Stimulated activated naive CD8-positive, alpha-beta T cell treated with anti-CD3 and anti-CD28 coated beads, Interleukin-15, amount 100 ng/mL, for 72 hours (primary cell): ENCODE measurements around the gene PTPRD.
A peak's percentile ranks its signal among the peaks of the same experiment; 100 is the strongest.

Source experiments
- ATAC-seq: fragments of 150-1000 bp; cut with Tn5 transposase; 2 replicates; pipeline ENCODE4 v1.10.0; 2021; ENCODE audit warnings: mild to moderate bottlenecking, moderate library complexity
- DNase-seq, 2 donors: peaks; one replicate each; pipeline ENCODE4 v3.0.0; 2021 to 2022
- H3K27ac Mint-ChIP-seq, 2 donors: one replicate each; pipeline ENCODE4 v1.8.0; 2022; ENCODE audit warnings: mild to moderate bottlenecking in 2 of 2, mixed read lengths in 2 of 2, moderate library complexity in 2 of 2
- H3K27me3 Mint-ChIP-seq: one replicate; pipeline ENCODE4 v1.8.0; 2022; ENCODE audit warnings: mixed read lengths
- H3K4me1 Mint-ChIP-seq: one replicate; pipeline ENCODE4 v1.8.0; 2022; ENCODE audit warnings: mild to moderate bottlenecking, mixed read lengths
- H3K4me3 Mint-ChIP-seq, 2 donors: one replicate each; pipeline ENCODE4 v1.8.0; 2022; ENCODE audit warnings: mild to moderate bottlenecking in 2 of 2, mixed read lengths in 2 of 2, moderate library complexity in 1 of 2
- H3K9me3 Mint-ChIP-seq, 2 donors: one replicate each; pipeline ENCODE4 v1.8.0; 2022; ENCODE audit warnings: mixed read lengths in 2 of 2

PTPRD gene

GRCh38 chr9:10212702-10213101, 400.1 kb downstream of the PTPRD start:
- DNase-seq (no peak), ATAC-seq (no peak)
- H3K9me3 Mint-ChIP-seq = peaks cover 0 to 8% of the 10 kb centered on the region in 2 donors
- H3K4me3 Mint-ChIP-seq = no peak overlapping the region
- no peaks in the 10 kb centered on the region for H3K27me3 Mint-ChIP-seq
- H3K4me1 Mint-ChIP-seq = no peaks in the 10 kb centered on the region
- no peak overlapping the region for H3K27ac Mint-ChIP-seq

DNA sequence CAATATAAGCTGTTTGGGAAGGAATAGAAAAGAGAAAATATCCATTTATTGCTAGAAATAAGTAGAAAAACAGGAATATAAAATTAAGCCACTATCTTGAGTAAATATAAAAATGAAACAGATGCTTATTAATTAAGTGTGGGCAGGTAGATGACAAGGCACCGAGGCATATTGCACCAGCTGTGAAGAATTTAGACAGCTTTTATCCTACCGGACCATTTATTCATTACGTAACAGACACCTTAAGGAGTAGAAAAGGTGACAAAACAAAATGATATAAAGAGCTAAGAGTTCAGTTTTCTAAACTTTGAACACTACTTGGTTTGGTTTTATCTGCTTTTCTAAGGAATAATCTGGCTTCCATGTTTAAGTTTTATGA, 404.1 kb downstream of the PTPRD start:
- Mint-ChIP-seq H3K9me3 (peaks cover 0 to 8% of the 10 kb centered on the region in 2 donors), H3K4me3 (no peak overlapping the region), H3K27me3 (no peaks in the 10 kb centered on the region), H3K27ac (no peak overlapping the region), H3K4me1 (no peaks in the 10 kb centered on the region)
- no peak for ATAC-seq
- DNase-seq = no peak

GRCh38 chr9:10204276-10204675, 408.5 kb downstream of the PTPRD start:
- no peak for DNase-seq
- no peak for ATAC-seq
- Mint-ChIP-seq H3K4me3 (no peak overlapping the region), H3K9me3 (no peaks in the 10 kb centered on the region), H3K27me3 (no peaks in the 10 kb centered on the region), H3K4me1 (no peaks in the 10 kb centered on the region), H3K27ac (no peak overlapping the region)

DNA sequence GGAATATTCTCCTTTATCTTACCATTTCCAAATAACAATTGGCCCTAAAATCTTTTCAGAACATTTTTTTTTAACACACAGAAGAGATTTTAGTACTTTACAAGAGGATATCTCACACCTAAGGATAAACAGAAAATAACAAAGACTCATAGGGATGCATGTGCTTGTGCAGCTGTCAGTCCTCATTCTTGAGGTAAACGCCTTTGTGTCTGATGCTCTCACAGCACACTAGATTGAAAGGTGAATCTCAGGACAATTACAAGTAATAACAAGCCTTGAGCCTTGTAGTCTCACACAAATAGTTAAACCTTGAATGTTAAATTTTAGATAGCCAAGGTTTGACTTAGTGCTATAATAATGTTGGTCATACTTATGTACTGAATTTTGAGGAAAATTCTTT, 439.2 kb downstream of the PTPRD start:
- H3K27me3 Mint-ChIP-seq = no peaks in the 10 kb centered on the region
- no peaks in the 10 kb centered on the region for H3K4me1 Mint-ChIP-seq
- no peak for ATAC-seq
- H3K9me3 Mint-ChIP-seq = peaks cover 7 to 15% of the 10 kb centered on the region in 2 donors
- no peak for DNase-seq
- H3K27ac Mint-ChIP-seq = no peak overlapping the region
- no peak overlapping the region for H3K4me3 Mint-ChIP-seq

DNA sequence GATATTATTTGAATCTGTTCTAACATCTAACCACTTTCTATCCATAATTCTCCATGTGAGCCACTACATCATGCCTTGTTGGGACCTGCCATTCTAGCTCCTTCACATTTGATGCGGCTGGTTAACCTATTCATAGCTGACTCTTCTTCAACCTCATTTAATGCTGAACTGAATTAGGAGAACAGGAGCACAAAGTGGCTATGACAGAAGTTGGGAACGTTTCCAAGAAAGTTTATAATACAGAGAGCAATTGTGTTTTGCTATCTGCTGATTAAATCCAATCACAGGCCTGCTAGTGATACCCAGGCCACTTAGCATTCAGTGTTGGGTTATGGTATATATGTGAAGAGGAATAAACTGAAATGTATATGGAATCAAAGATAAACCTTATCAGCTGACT, 440.3 kb downstream of the PTPRD start:
- Mint-ChIP-seq H3K27me3 (no peaks in the 10 kb centered on the region), H3K9me3 (peaks cover 7 to 14% of the 10 kb centered on the region in 2 donors), H3K4me3 (no peak overlapping the region), H3K27ac (no peak overlapping the region), H3K4me1 (no peaks in the 10 kb centered on the region)
- no peak for DNase-seq
- ATAC-seq = no peak

DNA sequence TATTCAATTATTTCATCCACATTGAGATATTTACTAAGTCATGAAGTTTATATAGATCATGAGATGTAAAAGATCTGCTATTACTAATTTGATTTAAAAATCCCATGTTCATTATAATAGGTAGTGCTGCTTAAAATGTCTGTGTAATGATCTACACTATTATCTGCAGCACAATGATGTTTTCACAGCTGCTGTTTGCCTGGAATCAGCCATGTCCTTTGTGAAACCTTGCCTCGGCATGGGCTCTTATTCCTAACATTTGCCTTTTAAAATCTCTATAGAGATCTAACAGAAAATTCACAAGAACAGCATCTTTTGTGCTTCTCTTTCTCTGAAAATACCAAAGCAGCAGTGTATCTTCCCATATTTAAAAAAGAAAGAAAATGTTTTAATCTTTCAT, 444.6 kb downstream of the PTPRD start:
- Mint-ChIP-seq H3K9me3 (peaks cover 0 to 6% of the 10 kb centered on the region in 2 donors), H3K4me1 (no peaks in the 10 kb centered on the region), H3K4me3 (no peak overlapping the region), H3K27ac (no peak overlapping the region), H3K27me3 (no peaks in the 10 kb centered on the region)
- no peak for ATAC-seq
- DNase-seq = no peak

DNA sequence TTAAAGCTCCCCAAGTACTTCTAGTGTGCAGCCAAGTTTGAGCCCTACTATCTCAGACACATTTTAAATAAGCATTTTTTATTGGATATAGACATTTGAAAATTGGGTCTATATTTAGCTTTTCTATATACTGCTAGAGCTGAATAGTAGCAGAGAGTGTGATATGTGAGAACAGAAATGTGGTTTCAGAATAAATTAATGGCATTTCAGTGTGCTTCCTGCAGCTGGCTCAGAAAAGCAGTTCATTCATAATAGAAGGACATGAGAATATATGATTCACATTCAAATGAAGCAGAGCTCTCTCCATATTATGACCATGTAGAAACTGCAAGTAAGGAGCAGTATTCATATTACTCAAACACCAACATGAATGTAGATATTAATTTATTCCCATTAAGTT, 464.0 kb downstream of the PTPRD start:
- Mint-ChIP-seq H3K27ac (no peak overlapping the region), H3K27me3 (no peaks in the 10 kb centered on the region), H3K4me3 (no peak overlapping the region), H3K9me3 (peaks cover 0 to 2% of the 10 kb centered on the region in 2 donors), H3K4me1 (no peaks in the 10 kb centered on the region)
- ATAC-seq (no peak), DNase-seq (no peak)

- H3K27ac Mint-ChIP-seq = no peak overlapping the region
- peaks cover 0 to 7% of the 10 kb centered on the region in 2 donors for H3K9me3 Mint-ChIP-seq
Observed at GRCh38 chr9:10146517-10147331, 466.1 kb downstream of the PTPRD start.

GRCh38 chr9:10144355-10144754, 468.4 kb downstream of the PTPRD start:
- Mint-ChIP-seq H3K27ac (no peak overlapping the region), H3K27me3 (no peaks in the 10 kb centered on the region), H3K9me3 (peaks cover 0 to 7% of the 10 kb centered on the region in 2 donors), H3K4me1 (no peaks in the 10 kb centered on the region), H3K4me3 (no peak overlapping the region)
- DNase-seq = no peak
- no peak for ATAC-seq

More at GRCh38 chr9:10146517-10147331, 466.1 kb downstream of the PTPRD start:
- no peak overlapping the region for H3K4me3 Mint-ChIP-seq
- ATAC-seq (no peak), DNase-seq (no peak)
- no peaks in the 10 kb centered on the region for H3K27me3 Mint-ChIP-seq
- no peaks in the 10 kb centered on the region for H3K4me1 Mint-ChIP-seq

- peaks cover 8 to 24% of the 10 kb centered on the region in 2 donors for H3K9me3 Mint-ChIP-seq
- no peak for DNase-seq
- H3K4me3 Mint-ChIP-seq = no peak overlapping the region
- H3K4me1 Mint-ChIP-seq = no peaks in the 10 kb centered on the region
- H3K27ac Mint-ChIP-seq = peak overlapping the region in 1 of 2 donors; percentile 35
- no peak for ATAC-seq
- H3K27me3 Mint-ChIP-seq = no peaks in the 10 kb centered on the region
Observed at GRCh38 chr9:10135553-10135952, 477.2 kb downstream of the PTPRD start.

DNA sequence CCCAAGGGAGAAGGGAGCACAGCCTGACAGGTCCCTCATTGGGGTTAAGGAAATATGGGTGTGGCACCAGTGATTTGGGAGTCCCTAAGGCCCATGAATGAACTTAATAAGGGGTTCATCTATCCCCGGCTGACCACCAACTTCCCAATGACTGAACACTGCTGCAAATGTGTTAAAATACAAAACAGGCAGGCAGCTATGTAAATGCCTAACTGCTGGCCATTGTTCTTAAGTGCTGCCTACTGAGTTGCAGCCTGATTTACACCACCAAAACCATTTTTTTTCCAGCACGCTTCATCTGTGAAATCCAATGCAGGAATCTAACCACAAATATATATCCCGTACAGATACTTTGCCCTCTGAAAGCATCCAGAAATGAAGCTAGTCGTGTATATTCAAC, 478.5 kb downstream of the PTPRD start:
- no peak overlapping the region for H3K27ac Mint-ChIP-seq
- no peaks in the 10 kb centered on the region for H3K4me1 Mint-ChIP-seq
- peaks cover 8 to 24% of the 10 kb centered on the region in 2 donors for H3K9me3 Mint-ChIP-seq
- H3K4me3 Mint-ChIP-seq = no peak overlapping the region
- ATAC-seq = no peak
- H3K27me3 Mint-ChIP-seq = no peaks in the 10 kb centered on the region
- no peak for DNase-seq

GRCh38 chr9:10130061-10130675, 482.6 kb downstream of the PTPRD start:
- no peak for DNase-seq
- H3K4me3 Mint-ChIP-seq = no peak overlapping the region
- H3K9me3 Mint-ChIP-seq = peaks cover 3 to 9% of the 10 kb centered on the region in 2 donors
- H3K27ac Mint-ChIP-seq = no peak overlapping the region
- H3K4me1 Mint-ChIP-seq = no peaks in the 10 kb centered on the region
- no peaks in the 10 kb centered on the region for H3K27me3 Mint-ChIP-seq
- ATAC-seq = no peak

- DNase-seq = no peak
- H3K9me3 Mint-ChIP-seq = peaks cover 1 to 6% of the 10 kb centered on the region in 2 donors
- H3K4me1 Mint-ChIP-seq = no peaks in the 10 kb centered on the region
- H3K27me3 Mint-ChIP-seq = no peaks in the 10 kb centered on the region
- no peak for ATAC-seq
- H3K4me3 Mint-ChIP-seq = no peak overlapping the region
- no peak overlapping the region for H3K27ac Mint-ChIP-seq
Observed at GRCh38 chr9:10127867-10128266, 484.9 kb downstream of the PTPRD start.

DNA sequence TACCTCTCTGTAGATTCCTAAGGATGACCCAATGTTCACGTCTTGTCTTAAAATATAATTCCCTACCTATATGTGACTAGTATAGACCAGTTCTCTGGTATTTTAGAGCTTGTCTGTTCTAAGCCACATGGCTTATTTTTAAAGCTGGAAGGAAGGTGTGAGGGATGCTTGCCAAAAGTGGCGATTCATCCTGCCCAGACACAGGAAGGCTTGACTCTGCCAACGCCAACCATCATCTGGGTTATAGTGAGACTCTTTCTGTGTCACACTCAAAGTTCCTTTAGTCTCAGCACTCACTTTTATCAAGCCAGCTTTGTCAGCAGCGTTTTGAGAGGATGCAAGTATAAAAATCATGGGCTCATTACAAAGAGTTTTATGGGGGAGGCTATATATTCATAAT, 500.0 kb downstream of the PTPRD start:
- H3K27ac Mint-ChIP-seq = no peak overlapping the region
- no peak overlapping the region for H3K4me3 Mint-ChIP-seq
- no peaks in the 10 kb centered on the region for H3K4me1 Mint-ChIP-seq
- DNase-seq = no peak
- peaks cover 0 to 4% of the 10 kb centered on the region in 2 donors for H3K9me3 Mint-ChIP-seq
- no peaks in the 10 kb centered on the region for H3K27me3 Mint-ChIP-seq
- ATAC-seq = no peak

DNA sequence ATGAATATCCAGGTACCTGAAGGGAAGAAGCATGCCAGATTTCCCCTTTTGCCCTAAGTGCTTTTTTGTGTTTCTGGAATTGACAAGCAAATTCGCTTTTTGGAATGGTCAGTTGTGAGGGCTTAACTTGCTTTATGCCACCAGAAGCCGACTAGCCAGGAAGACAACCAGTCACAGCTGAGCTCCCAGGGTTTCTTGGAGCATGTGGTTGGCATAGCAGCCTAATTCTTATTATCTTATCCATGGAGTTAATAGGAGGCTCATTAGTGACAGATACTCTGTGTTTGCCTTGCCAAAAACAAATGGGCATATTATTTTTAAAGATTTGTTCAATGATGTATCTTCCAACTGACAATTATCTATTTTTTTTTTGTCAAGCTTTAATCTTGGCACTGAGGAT, 500.7 kb downstream of the PTPRD start:
- Mint-ChIP-seq H3K27ac (no peak overlapping the region), H3K4me3 (no peak overlapping the region), H3K4me1 (no peaks in the 10 kb centered on the region), H3K9me3 (peaks cover 0 to 4% of the 10 kb centered on the region in 2 donors), H3K27me3 (no peaks in the 10 kb centered on the region)
- DNase-seq (no peak), ATAC-seq (no peak)

GRCh38 chr9:10108815-10109214, 504.0 kb downstream of the PTPRD start:
- H3K27me3 Mint-ChIP-seq = no peaks in the 10 kb centered on the region
- H3K4me1 Mint-ChIP-seq = no peaks in the 10 kb centered on the region
- no peak for DNase-seq
- no peak for ATAC-seq
- H3K4me3 Mint-ChIP-seq = no peak overlapping the region
- H3K9me3 Mint-ChIP-seq = peaks cover 0 to 4% of the 10 kb centered on the region in 2 donors
- H3K27ac Mint-ChIP-seq = no peak overlapping the region
